WTC11 (cell line): ENCODE data around the gene PIGR. TPM values are rescaled to one million over a fixed set of nuclear protein-coding genes. Genes with fewer than 3 reads are reported as not detected.

Source experiments
- ATAC-seq: fragments of 200-7000 bp; cut with Tn5 transposase; 2 replicates; pipeline ENCODE4 v1.10.0; 2021; ENCODE audit warnings: mild to moderate bottlenecking, moderate library complexity
- CTCF ChIA-PET: fragments of 300-600 bp; sonication (Branson Sonifier 250); formaldehyde crosslinking; loops from one replicate; lab custom pipeline; 2021; ENCODE audit warnings: antibody characterized with exemption; lab: Charles Lee
- POLR2A ChIA-PET: fragments of 350-600 bp; sonication (Branson Sonifier 250); formaldehyde crosslinking; loops from one replicate; lab custom pipeline; 2021; ENCODE audit warnings: antibody characterized with exemption; lab: Charles Lee
- DNase-seq: peaks from one replicate; pipeline ENCODE4 v3.0.0; 2021; ENCODE audit warnings: low spot score
- H3K27ac Mint-ChIP-seq: 2 replicates; pipeline ENCODE4 v1.8.0; 2021; ENCODE audit warnings: mixed read lengths
- H3K27me3 Mint-ChIP-seq: 2 replicates; pipeline ENCODE4 v1.8.0; 2021; ENCODE audit warnings: low read depth, mild to moderate bottlenecking, moderate library complexity, mixed read lengths
- H3K36me3 Mint-ChIP-seq: 2 replicates; pipeline ENCODE4 v1.8.0; 2021; ENCODE audit warnings: mixed read lengths
- H3K4me1 Mint-ChIP-seq: 2 replicates; pipeline ENCODE4 v1.8.0; 2022; ENCODE audit warnings: mixed read lengths
- H3K4me3 Mint-ChIP-seq: 2 replicates; pipeline ENCODE4 v1.8.0; 2021; ENCODE audit warnings: mild to moderate bottlenecking, moderate library complexity, mixed read lengths
- H3K9me3 Mint-ChIP-seq: 2 replicates; pipeline ENCODE4 v1.8.0; 2021; ENCODE audit warnings: mixed read lengths
- AFF4 ChIP-seq: sonication (generic); formaldehyde crosslinking; IDR thresholded peaks from 2 replicates; pipeline ENCODE4 v1.8.1; 2023; ENCODE audit warnings: mild to moderate bottlenecking, missing genetic modification reagents, borderline replicate concordance
- CTCF ChIP-seq: fragments of 200-600 bp; IDR thresholded peaks from 2 replicates; pipeline ENCODE4 v1.8.0; 2022; ENCODE audit warnings: antibody characterized with exemption
- FOXK1 ChIP-seq: sonication (generic); formaldehyde crosslinking; IDR thresholded peaks from 2 replicates; pipeline ENCODE4 v1.8.0; 2022; ENCODE audit warnings: mild to moderate bottlenecking, moderate library complexity, missing genetic modification reagents
- JUN ChIP-seq: sonication (generic); formaldehyde crosslinking; IDR thresholded peaks from 2 replicates; pipeline ENCODE4 v1.8.0; 2023; ENCODE audit warnings: mild to moderate bottlenecking, missing genetic modification reagents
- MAX ChIP-seq: sonication (generic); formaldehyde crosslinking; IDR thresholded peaks from 2 replicates; pipeline ENCODE4 v1.8.0; 2022; ENCODE audit warnings: mild to moderate bottlenecking, missing genetic modification reagents
- MXD4 ChIP-seq: fragments of 250-450 bp; sonication (Bioruptor Pico); IDR thresholded peaks from 2 replicates; pipeline ENCODE4 v1.8.0; 2021; ENCODE audit warnings: mild to moderate bottlenecking, moderate library complexity, borderline replicate concordance
- NFATC4 ChIP-seq: fragments of 250-450 bp; sonication (Bioruptor Pico); IDR thresholded peaks from 2 replicates; pipeline ENCODE4 v1.9.0; 2021; ENCODE audit warnings: mild to moderate bottlenecking
- OVOL2 ChIP-seq: fragments of 250-450 bp; sonication (Bioruptor Pico); IDR thresholded peaks from 2 replicates; pipeline ENCODE4 v1.9.0; 2021; ENCODE audit warnings: mild to moderate bottlenecking, borderline replicate concordance
- TEAD1 ChIP-seq: sonication (generic); formaldehyde crosslinking; IDR thresholded peaks from 2 replicates; pipeline ENCODE4 v1.8.0; 2022; ENCODE audit warnings: mild to moderate bottlenecking, missing genetic modification reagents
- ZNF423 ChIP-seq: fragments of 250-450 bp; sonication (Bioruptor Pico); IDR thresholded peaks from 2 replicates; pipeline ENCODE4 v2.1.2; 2022; ENCODE audit warnings: mild to moderate bottlenecking, moderate library complexity
- total RNA-seq: library from RNA; stranded (reverse); gene quantifications from 3 replicates; pipeline ENCODE4 v1.2.3, GENCODE V29; 2021
- TF ChIP-seq, protein P1 (sequence below): fragments of 250-450 bp; sonication (Bioruptor Pico); IDR thresholded peaks from 2 replicates; pipeline ENCODE4 v1.8.0; 2021; ENCODE audit warnings: mild to moderate bottlenecking
- TF ChIP-seq, protein P2 (sequence below): fragments of 250-450 bp; sonication (Bioruptor Pico); IDR thresholded peaks from 2 replicates; pipeline ENCODE4 v1.9.0; 2021; ENCODE audit warnings: moderate library complexity, mild to moderate bottlenecking, inconsistent platforms, borderline replicate concordance

The PIGR gene
- total RNA-seq, 1 experiment from 2014 or later: 1.9 TPM

GRCh38 chr1:206935491-206936067, 10.7 kb downstream of the PIGR start:
- no peaks in the 10 kb centered on the region for H3K27me3 Mint-ChIP-seq
- H3K4me1 Mint-ChIP-seq: peaks cover 5% of the 10 kb centered on the region; the same call in 1 of the 2 replicates
- TF ChIP-seq JUN (no peak), ZNF423 (CRISPR knock-in tag) (peak; percentile 55), CTCF (peak; percentile 59), AFF4 (CRISPR knock-in tag) (no peak)
- peak; percentile 92 for ATAC-seq
- H3K27ac Mint-ChIP-seq: no peak overlapping the region
- no peak overlapping the region for H3K4me3 Mint-ChIP-seq
- no peaks in the 10 kb centered on the region for H3K36me3 Mint-ChIP-seq
- CTCF ChIA-PET: interaction anchor here (0.5 to 2.8 kb wide), 38 partner anchors 10 to 1028 kb away, joined by 3 to 87 read pairs (median 6); partner anchors contain the start of genes C1orf116, FCAMR, FCMR and PFKFB2
- peak; percentile 83 for DNase-seq
- POLR2A ChIA-PET: no interaction called here
- H3K9me3 Mint-ChIP-seq: no peaks in the 10 kb centered on the region

DNA sequence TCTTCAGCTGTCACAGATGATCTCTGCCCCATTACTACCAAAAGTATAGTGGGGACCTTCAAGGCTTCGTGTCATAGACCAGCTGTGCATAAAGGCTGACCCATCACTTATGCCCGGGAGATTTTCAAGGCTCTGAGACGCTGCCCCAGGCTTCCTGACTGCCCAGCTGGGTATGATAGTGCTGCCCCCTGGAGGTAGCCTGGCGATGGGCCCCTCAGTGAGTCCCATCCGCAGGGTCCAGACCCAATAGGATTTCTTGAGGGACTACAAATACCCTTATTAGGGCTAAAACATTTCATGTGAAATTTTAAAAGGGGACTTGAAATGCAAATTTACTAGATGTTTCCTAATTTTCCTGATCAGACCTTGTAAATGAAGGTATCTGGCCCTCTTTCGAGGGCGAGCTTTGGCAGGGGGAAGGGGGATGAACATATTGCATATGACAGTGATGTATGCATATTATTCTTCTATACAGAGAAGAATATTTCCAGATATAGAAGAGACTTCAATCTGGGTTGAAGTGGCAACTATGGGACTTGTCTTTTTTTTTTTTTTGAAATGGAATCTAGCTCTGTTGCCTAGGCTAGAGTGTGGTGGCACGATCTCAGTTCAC, 12.8 kb downstream of the PIGR start:
- H3K27ac Mint-ChIP-seq: no peak overlapping the region
- peaks cover 2% of the 10 kb centered on the region; the same call in 1 of the 2 replicates for H3K4me1 Mint-ChIP-seq
- no peaks in the 10 kb centered on the region; the same call in 1 of the 2 replicates for H3K27me3 Mint-ChIP-seq
- peak; percentile 85 for DNase-seq
- H3K4me3 Mint-ChIP-seq: no peak overlapping the region
- H3K36me3 Mint-ChIP-seq: no peaks in the 10 kb centered on the region
- TF ChIP-seq OVOL2 (CRISPR knock-in tag) (no peak), CTCF (peak; percentile 64)
- TF ChIP-seq, protein P1, sequence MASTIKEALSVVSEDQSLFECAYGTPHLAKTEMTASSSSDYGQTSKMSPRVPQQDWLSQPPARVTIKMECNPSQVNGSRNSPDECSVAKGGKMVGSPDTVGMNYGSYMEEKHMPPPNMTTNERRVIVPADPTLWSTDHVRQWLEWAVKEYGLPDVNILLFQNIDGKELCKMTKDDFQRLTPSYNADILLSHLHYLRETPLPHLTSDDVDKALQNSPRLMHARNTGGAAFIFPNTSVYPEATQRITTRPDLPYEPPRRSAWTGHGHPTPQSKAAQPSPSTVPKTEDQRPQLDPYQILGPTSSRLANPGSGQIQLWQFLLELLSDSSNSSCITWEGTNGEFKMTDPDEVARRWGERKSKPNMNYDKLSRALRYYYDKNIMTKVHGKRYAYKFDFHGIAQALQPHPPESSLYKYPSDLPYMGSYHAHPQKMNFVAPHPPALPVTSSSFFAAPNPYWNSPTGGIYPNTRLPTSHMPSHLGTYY (CRISPR knock-in tag): no peak
- ChIA-PET CTCF (interaction anchor here (0.8 to 4.1 kb wide), 11 partner anchors 8 to 302 kb away, joined by 3 to 53 read pairs (median 9); partner anchors contain the start of gene FCMR), POLR2A (no interaction called here)
- H3K9me3 Mint-ChIP-seq: no peaks in the 10 kb centered on the region
- ATAC-seq: peak; percentile 63

GRCh38 chr1:206932177-206932576, 14.1 kb downstream of the PIGR start:
- no peak overlapping the region for H3K27ac Mint-ChIP-seq
- H3K4me1 Mint-ChIP-seq: peaks cover 2% of the 10 kb centered on the region; the same call in 1 of the 2 replicates
- no peaks in the 10 kb centered on the region for H3K9me3 Mint-ChIP-seq
- no peaks in the 10 kb centered on the region for H3K36me3 Mint-ChIP-seq
- no peak for DNase-seq
- no peaks in the 10 kb centered on the region; the same call in 1 of the 2 replicates for H3K27me3 Mint-ChIP-seq
- no peak overlapping the region for H3K4me3 Mint-ChIP-seq
- CTCF ChIA-PET: interaction anchor here (0.8 to 4.1 kb wide), 19 partner anchors 10 to 376 kb away, joined by 3 to 53 read pairs (median 4); partner anchors contain the start of genes DYRK3, FCMR and PIGR
- POLR2A ChIA-PET: no interaction called here
- no peak for ATAC-seq
- TF ChIP-seq MXD4 (CRISPR knock-in tag): no peak
- no peak for TF ChIP-seq FOXK1 (CRISPR knock-in tag)
- no peak for TF ChIP-seq NFATC4
- no peak for TF ChIP-seq TEAD1 (CRISPR knock-in tag)
- no peak for TF ChIP-seq MAX (CRISPR knock-in tag)
- TF ChIP-seq, protein P2, sequence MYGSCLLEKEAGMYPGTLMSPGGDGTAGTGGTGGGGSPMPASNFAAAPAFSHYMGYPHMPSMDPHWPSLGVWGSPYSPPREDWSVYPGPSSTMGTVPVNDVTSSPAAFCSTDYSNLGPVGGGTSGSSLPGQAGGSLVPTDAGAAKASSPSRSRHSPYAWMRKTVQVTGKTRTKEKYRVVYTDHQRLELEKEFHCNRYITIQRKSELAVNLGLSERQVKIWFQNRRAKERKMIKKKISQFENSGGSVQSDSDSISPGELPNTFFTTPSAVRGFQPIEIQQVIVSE (CRISPR knock-in tag): no peak
- no peak for TF ChIP-seq AFF4 (CRISPR knock-in tag)
